ENCODE results near the gene RREB1.

- TF ChIP-seq CTCF (IDR thresholded peaks at IDR 0.05): no peak
- no peak for TF ChIP-seq POLR2A (IDR thresholded peaks at IDR 0.05)
Measured at GRCh38 chr6:7239590-7239948, 131.8 kb downstream of the RREB1 start.

Measured in prostate gland (tissue), 2 donors.